ENCODE data around the gene PNPLA7.
"Not testable (repeated sequence)": the region's sequence is repeated elsewhere in the genome, so short reads cannot be mapped to it uniquely, and the experiment has no call there.

The PNPLA7 gene

DNA sequence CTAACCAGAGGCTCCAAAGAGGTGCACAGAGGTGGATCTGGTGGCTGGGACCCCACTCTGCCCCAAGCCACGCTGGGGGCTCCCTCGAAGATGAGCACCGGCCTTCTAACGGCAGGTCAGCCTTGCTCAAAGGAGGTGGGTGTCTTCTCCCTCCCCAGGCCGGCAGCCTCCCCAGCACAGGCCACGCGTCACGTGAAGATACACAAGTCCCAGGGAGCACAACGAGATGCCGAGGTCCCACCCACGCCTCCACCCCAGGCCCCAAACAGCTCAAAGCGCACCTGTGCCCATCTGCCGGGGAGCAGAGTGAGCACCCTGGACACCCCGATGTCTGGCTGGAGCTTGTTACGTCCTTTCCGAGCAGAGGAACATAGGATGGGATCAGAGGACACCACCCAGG lies 12.1 kb downstream of the PNPLA7 start:
- peak; percentile 26 for DNase-seq

DNA sequence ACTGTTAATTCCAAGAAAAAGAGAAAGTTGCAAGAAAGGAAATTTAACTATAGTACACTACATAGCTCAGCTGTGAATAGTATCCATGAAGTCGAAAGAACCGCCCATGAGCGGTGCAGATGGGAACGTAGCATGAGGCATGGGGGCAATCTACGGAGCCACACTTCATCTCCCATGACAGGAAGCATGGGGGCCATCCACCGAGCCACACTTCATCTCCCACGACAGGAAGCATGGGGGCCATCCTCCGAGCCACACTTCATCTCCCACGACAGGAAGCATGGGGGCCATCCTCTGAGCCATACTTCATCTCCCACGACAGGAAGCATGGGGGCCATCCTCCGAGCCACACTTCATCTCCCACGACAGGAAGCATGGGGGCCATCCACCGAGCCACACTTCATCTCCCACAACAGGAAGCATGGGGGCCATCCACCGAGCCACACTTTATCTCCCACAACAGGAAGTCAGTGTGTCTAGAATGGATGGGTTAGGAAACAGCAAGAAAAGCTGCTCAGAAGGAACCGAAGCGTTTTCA lies 13.5 kb downstream of the PNPLA7 start:
- DNase-seq, result not testable (repeated sequence)

DNA sequence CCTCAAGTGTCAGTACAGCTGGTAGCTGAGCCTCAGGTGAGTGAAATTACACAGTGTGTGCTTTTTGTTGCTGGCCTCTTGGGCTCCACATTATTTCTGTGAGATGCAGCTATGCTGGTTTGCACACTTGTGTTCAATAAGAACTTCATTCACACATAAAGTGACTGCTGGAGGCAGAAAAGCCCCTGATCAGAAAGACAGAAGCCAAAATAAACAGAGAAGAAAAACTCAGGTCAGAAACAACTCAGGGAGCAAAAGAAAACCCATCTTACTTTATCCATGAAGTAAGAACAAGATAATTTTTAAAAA lies 15.1 kb downstream of the PNPLA7 start:
- DNase-seq, result no peak

DNA sequence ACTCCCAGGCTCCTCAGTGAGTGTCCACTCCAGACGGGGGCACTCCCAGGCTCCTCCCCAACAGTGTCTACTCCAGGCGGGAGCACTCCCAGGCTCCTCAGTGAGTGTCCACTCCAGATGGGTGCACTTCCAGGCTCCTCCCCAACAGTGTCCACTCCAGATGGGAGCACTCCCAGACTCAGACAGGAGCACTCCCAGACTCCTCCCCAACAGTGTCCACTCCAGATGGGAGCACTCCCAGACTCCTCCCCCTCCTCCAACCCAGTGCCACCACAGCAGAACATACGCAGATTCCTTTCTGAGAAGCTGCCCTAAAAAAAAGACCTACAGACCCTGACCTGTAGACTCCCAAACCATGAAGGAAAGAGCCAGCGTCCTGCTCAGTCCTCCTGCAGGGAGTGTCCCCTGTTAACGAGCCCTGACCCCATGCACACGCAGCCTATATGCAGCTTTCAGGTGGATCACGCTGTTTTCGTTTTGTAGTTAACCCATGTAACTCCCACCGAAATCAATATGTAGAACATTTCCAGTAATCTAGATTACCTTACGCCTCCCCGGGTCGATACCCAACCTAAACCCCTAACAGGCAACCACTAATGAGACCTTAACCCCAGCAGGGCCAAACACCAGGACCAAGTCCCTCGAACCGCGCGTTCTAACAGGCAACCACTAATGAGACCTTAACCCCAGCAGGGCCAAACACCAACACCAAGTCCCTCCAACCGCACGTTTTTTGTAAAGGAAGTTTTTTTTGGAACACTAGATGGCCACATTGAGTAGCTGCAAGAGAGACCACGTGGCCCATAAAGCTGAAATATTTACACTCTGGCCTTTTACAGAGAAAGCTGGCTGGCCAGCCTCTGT lies 15.7 kb downstream of the PNPLA7 start:
- peak; percentile 45 for DNase-seq

DNA sequence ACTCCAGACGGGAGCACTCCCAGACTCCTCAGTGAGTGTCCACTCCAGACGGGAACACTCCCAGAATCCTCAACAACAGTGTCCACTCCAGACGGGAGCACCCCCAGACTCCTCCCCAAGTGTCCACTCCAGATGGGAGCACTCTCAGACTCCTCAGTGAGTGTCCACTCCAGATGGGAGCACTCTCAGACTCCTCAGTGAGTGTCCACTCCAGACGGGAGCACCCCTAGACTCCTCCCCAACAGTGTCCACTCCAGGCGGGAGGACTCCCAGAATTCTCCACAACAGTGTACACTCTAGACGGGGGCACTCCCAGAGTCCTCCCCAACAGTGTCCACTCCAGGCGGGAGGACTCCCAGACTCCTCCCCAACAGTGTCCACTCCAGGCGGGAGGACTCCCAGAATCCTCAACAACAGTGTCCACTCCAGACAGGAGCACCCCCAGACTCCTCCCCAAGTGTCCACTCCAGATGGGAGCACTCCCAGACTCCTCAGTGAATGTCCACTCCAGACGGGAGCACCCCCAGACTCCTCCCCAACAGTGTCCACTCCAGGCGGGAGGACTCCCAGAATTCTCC lies 17.2 kb downstream of the PNPLA7 start:
- peak; percentile 15 for DNase-seq

DNA sequence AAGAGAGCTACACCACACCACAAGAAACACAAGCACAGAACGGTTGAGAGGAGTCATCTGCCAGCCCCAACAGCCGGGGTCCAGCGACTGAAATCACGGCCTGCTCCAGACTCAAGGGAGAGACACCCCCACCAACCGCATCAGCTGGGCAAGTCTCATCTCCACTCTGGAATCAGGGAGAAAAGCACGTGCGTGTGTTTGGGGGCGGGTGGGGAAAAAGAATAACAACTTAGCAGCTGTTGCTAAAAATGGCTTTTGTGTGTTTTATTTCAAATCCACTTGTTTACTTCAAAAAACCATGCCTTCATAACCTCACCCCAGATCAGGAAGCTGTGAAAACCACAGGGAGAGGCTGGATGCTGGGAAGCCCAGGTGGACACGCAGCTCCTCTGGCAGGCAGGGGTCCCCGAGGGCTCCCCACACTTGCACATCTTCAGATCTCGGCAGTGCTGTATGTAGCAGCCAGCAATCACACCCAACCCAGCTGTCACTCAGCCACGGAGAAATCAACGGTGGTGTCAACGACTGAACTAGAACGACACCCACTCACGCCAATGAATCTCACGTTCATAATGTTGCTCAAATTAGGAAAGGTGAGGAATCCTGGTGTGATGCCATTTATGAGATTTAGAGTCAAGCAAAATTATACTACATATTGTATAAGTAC lies 19.0 kb downstream of the PNPLA7 start:
- peak; percentile 28 for DNase-seq

DNA sequence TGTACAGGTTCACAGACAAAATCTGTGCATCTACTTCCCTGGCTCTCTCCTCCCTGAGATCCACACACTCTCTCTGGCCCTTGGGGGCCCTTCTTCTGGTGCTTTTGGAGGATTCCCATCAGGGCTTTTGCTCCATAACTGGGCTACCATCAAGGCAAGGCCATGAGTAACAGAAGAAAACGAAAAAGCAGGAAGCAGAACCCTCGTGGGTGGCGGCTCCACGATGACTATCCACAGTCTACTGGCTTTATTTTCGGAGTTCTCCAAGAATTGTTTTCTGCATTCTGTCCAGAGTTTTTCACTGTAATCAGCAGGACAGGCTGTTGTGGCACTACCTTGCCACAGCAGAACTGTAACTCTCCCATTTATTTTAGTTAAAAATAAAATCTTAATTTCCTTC lies 19.9 kb downstream of the PNPLA7 start:
- DNase-seq, result no peak

- DNase-seq, result no peak
These were observed 25.3 kb downstream of the PNPLA7 start for GRCh38 chr9:137524981-137525317.

DNA sequence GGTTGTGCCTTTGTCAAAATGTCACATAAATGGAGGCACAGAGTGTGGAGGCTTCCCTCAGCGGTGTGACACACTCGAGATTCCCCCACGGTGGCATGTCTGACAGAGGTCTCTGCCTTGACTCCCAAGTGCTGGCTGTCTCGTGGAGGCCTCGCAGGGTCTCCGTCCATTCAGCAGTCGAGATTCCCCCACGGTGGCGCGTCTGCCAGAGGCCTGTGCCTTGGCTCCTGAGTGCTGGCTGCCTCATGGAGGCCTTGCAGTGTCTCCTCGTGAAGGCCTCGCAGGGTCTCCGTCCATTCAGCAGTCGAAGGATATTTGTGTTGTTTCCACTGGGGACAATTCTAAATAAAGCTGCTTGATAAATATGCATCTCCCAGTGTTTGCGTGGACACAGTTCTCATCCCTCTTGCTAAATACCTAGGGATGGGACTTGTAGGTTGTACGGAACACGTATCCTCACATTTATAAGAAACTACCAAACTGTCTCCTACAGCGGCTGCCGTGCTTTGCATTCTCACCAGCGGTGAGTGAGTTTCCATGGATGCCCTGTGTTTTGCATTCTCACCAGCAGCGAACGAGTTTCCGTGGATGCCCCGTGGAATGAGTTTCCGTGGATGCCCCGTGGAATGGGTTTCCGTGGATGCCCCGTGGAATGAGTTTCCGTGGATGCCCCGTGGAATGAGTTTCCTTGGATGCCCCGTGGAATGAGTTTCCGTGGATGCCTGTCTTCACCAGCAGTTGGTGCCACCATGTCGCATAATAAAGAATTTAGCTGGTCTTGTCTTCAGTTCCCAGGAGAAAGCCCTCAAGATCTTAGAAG lies 25.8 kb downstream of the PNPLA7 start:
- DNase-seq, result peak; percentile 13

- DNase-seq, result peak; percentile 21
These were observed 27.3 kb downstream of the PNPLA7 start for GRCh38 chr9:137522746-137523455.

- peak; percentile 50 for DNase-seq
These were observed 28.7 kb downstream of the PNPLA7 start for GRCh38 chr9:137521405-137521985.

DNA sequence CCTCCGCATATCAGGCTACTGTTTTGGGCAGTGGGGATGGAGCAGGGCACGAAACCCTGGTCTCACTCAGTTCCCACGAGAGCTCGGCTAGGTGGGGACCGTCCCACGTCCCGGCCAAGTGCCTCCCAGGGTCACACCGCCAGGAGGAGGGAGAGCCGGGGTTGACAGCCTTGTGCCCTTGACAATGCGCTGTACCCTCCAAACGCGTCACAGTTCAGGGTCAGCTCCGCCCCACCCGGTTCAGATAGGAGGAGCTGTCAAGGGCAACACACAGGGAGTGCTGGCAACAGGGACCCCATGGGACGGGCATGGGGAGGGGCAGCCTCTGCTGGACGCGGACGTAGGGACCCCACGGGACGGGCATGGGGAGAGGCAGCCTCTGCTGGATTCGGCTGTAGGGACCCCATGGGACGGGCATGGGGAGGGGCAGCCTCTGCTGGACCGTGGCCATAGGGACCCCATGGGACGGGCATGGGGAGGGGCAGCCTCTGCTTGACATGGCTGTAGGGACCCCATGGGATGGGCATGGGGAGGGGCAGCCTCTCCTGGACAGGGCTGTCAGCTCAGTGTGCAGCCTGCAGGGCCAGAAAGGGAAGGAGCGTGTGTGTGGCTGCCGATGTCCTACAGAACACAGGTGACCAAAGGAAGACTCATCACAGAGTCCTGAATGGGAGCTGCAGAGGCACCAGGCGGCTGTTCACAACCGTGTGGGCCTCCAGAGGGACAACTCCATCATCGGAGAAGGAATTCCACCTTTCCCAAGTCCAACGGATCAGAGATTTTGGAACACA lies 29.4 kb downstream of the PNPLA7 start:
- peak; percentile 29 for DNase-seq

- DNase-seq, result peak; percentile 18
These were observed 30.6 kb downstream of the PNPLA7 start for GRCh38 chr9:137519553-137519952.

DNA sequence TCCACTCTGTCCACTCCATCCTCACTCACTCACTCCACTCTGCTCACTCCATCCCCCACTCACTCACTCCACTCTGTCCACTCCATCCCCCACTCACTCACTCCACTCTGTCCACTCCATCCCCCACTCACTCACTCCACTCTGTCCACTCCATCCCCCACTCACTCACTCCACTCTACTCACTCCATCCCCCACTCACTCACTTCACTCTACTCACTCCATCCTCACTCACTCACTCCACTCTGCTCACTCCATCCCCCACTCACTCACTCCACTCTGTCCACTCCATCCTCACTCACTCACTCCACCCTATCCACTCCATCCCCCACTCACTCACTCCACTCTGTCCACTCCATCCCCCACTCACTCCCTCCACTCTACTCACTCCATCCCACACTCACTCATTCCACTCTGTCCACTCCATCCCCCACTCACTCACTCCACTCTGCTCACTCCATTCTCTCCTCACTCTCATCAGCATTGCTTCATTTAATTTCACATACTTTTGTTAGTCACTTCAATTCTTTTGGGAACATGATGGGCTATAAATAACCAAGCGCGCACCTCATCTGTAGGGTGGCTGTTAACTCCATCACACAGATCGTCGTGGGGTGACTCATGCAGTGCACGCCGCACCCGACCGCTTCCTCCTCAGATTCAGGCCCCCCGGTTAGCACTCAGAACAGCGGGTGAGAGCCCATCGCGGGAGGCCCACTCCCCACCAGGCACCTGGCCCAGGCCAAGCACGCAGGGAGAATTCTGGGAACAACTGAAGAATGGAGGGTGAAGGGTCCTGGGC lies 31.3 kb downstream of the PNPLA7 start:
- peak; percentile 13 for DNase-seq

DNA sequence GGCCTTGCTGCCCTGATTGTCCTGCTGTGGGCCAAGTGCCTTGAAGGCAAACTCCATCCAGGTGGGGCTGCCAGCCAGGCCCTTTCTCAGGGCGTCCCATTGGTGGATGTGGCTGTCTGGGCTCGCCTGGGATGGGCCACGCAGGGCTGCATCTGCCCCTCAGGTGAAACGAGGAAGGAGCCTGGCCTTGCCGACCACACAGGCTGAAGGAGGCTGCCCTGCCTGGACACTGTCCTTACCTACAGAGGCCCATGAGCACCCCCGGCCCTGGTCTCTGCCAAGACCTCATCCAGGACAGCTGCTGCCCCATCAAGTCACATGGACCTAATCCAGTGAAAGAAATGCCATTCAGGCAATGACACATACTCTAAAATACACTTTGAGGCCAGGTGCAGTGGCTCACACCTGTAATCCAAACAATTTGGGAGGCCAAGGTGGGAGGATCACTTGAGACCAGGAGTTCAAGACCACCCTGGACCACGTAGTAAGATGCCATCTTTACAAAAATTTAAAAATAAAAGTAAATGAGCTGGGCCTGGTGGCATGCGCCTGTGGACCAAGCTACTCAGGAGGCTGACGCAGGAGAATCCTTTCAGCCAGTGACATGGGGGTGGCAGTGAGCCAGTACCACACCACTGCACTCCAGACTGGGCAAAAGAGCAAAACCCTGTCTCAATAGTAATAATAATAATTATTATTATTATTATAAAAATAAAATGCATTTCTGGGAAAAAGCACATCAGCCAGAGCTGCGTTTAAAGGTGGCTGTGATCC lies 33.9 kb downstream of the PNPLA7 start:
- DNase-seq, result peak; percentile 17

DNA sequence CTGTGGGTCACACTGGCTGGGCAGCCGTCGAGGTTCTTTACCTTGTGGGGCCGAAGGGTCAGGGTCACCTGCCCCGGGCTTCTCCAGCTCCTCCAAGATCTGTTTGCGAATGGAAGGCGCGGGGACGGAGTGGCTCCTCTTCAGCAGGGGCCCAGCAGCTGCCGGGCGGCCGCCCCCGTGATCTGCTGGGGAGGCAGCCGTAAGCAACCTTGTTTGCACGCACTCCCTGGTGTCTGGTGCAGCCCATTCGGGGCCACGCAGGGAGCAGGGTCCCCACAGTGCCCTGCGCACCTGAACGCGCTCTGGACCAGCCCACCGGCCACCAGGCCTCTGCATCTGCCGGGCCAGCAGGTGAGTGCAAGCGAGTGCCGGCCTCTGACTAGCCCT lies 34.9 kb downstream of the PNPLA7 start:
- DNase-seq, result peak; percentile 16

- DNase-seq, result peak; percentile 29
These were observed 35.4 kb downstream of the PNPLA7 start for GRCh38 chr9:137514691-137515337.

GRCh38 chr9:137513801-137514570 lies 36.2 kb downstream of the PNPLA7 start:
- DNase-seq, result peak; percentile 29

Data from left hindlimb (tissue), 1 donor.